Calu3 (cell line): ENCODE results near the gene COX10. TPM values are rescaled to one million over a fixed set of nuclear protein-coding genes. Genes with fewer than 3 reads are reported as not detected.

Source experiments
- BruUV-seq: library from RNA; stranded (reverse); fragments of 400-500 nt; replicated peaks from 2 replicates; lab custom pipeline; 2021; lab: Mats Ljungman, UMichigan
- CTCF ChIA-PET: fragments of 300-600 bp; sonication (Branson Sonifier 250); formaldehyde crosslinking; loops from one replicate; lab custom pipeline; 2022; ENCODE audit warnings: antibody characterized with exemption; lab: Charles Lee
- DNase-seq: peaks from one replicate; pipeline ENCODE4 v3.0.0; 2022
- H3K27ac Mint-ChIP-seq: one replicate; pipeline ENCODE4 v1.8.0; 2022; ENCODE audit warnings: mixed read lengths; ENCODE audit not compliant: unreplicated experiment
- H3K27me3 Mint-ChIP-seq: one replicate; pipeline ENCODE4 v1.8.0; 2022; ENCODE audit warnings: mixed read lengths; ENCODE audit not compliant: unreplicated experiment
- H3K36me3 Mint-ChIP-seq: one replicate; pipeline ENCODE4 v1.8.0; 2022; ENCODE audit warnings: mild to moderate bottlenecking, moderate library complexity, mixed read lengths; ENCODE audit not compliant: insufficient read depth, unreplicated experiment
- H3K4me1 Mint-ChIP-seq: one replicate; pipeline ENCODE4 v1.8.0; 2022; ENCODE audit warnings: mild to moderate bottlenecking, low read depth, mixed read lengths; ENCODE audit not compliant: unreplicated experiment
- H3K4me3 Mint-ChIP-seq: one replicate; pipeline ENCODE4 v1.8.0; 2022; ENCODE audit warnings: mild to moderate bottlenecking, low read depth, moderate library complexity, mixed read lengths; ENCODE audit not compliant: unreplicated experiment
- H3K9me3 Mint-ChIP-seq: one replicate; pipeline ENCODE4 v1.8.0; 2022; ENCODE audit warnings: low read depth, mixed read lengths; ENCODE audit not compliant: unreplicated experiment
- CTCF ChIP-seq: fragments of 200-600 bp; IDR thresholded peaks from one replicate; pipeline ENCODE4 v1.8.0; 2022; ENCODE audit warnings: antibody characterized with exemption; ENCODE audit not compliant: unreplicated experiment
- intact Hi-C: fragments of 100-400 bp; cut with micrococcal nuclease; formaldehyde crosslinking; loops from one replicate; pipeline ENCODE4 v1.10.0; 2022; ENCODE audit not compliant: unreplicated experiment
- total RNA-seq: library from RNA; stranded (reverse); gene quantifications from 2 replicates; pipeline ENCODE4 v1.2.3, GENCODE V29; 2022

COX10 gene
- total RNA-seq, 1 experiment from 2014 or later = 17.2 TPM

DNA sequence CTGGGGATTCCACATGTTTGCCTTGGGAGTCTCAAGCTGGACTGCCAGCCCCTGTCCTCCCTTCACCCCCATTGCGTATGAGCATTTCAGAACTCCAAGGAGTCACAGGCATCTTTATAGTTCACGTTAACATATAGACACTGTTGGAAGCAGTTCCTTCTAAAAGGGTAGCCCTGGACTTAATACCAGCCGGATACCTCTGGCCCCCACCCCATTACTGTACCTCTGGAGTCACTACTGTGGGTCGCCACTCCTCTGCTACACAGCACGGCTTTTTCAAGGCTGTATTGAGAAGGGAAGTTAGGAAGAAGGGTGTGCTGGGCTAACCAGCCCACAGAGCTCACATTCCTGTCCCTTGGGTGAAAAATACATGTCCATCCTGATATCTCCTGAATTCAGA, 138.5 kb downstream of the COX10 start:
- no TSS peak for BruUV-seq
- CTCF ChIA-PET = no interaction called here
- H3K36me3 Mint-ChIP-seq = peaks cover 31% of the 10 kb centered on the region
- H3K9me3 Mint-ChIP-seq = peaks cover 3% of the 10 kb centered on the region
- no peak overlapping the region for H3K4me3 Mint-ChIP-seq
- no peak for TF ChIP-seq CTCF
- intact Hi-C loops = loop anchor here (5.0 kb wide), 1 partner anchor 145 kb away; no protein-coding TSS in a partner anchor
- H3K27ac Mint-ChIP-seq = no peak overlapping the region
- no peak for DNase-seq
- H3K4me1 Mint-ChIP-seq = peaks cover 65% of the 10 kb centered on the region
- no peaks in the 10 kb centered on the region for H3K27me3 Mint-ChIP-seq

- peaks cover 55% of the 10 kb centered on the region for H3K4me1 Mint-ChIP-seq
- CTCF ChIA-PET = no interaction called here
- H3K9me3 Mint-ChIP-seq = peaks cover 3% of the 10 kb centered on the region
- H3K36me3 Mint-ChIP-seq = peaks cover 31% of the 10 kb centered on the region
- no peaks in the 10 kb centered on the region for H3K27me3 Mint-ChIP-seq
- no peak for TF ChIP-seq CTCF
- BruUV-seq = no TSS peak
- H3K4me3 Mint-ChIP-seq = no peak overlapping the region
- H3K27ac Mint-ChIP-seq = peak overlapping the region; percentile 91
- peak; percentile 44 for DNase-seq
- intact Hi-C loops = loop anchor here (5.0 kb wide), 1 partner anchor 147 kb away; no protein-coding TSS in a partner anchor
Measured at GRCh38 chr17:14209215-14209614, 139.9 kb downstream of the COX10 start.

GRCh38 chr17:14211246-14211645, 141.9 kb downstream of the COX10 start:
- Mint-ChIP-seq H3K4me3 (no peak overlapping the region), H3K27ac (no peak overlapping the region), H3K36me3 (peaks cover 24% of the 10 kb centered on the region), H3K27me3 (no peaks in the 10 kb centered on the region), H3K4me1 (peaks cover 35% of the 10 kb centered on the region), H3K9me3 (peaks cover 3% of the 10 kb centered on the region)
- intact Hi-C loops = no loop called here
- DNase-seq = no peak
- no peak for TF ChIP-seq CTCF
- no TSS peak for BruUV-seq
- CTCF ChIA-PET = no interaction called here

DNA sequence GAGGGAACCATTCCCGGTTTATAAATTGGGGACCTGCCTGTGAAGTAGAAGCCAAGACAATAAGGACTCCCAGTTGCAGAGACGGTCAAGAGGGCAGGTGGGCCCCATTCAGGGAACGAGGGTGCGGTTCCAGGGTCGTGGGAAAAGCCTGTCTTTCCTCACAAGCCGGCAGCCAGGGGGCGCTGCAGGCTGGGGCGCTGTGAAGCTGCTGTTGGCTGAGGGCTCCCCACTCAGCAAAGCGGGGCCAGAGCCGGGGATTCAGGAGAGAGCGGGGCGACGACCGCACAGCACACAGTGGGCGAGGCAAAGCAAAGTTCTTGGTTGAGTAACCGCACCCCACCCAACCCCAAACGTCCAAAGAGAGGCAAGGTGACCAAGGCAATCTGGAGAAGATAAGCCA, 142.5 kb downstream of the COX10 start:
- Mint-ChIP-seq H3K27me3 (no peaks in the 10 kb centered on the region), H3K4me3 (no peak overlapping the region), H3K27ac (no peak overlapping the region), H3K36me3 (peaks cover 20% of the 10 kb centered on the region), H3K4me1 (peaks cover 29% of the 10 kb centered on the region), H3K9me3 (peaks cover 3% of the 10 kb centered on the region)
- TF ChIP-seq CTCF = no peak
- intact Hi-C loops = no loop called here
- no peak for DNase-seq
- no TSS peak for BruUV-seq
- CTCF ChIA-PET = no interaction called here
